Subcutaneous adipose tissue (tissue), 4 donors: Measurements from ENCODE around the gene C4orf36. TPM values are rescaled to one million over a fixed set of nuclear protein-coding genes. Genes with fewer than 3 reads are reported as not detected.

ENCODE experiments used
- CTCF ChIP-seq: fragments of 450-650 bp; IDR thresholded peaks from one replicate; pipeline ENCODE4 v1.5.1; 2016; ENCODE audit warnings: low read depth, mild to moderate bottlenecking, control low read depth, antibody characterized with exemption, moderate library complexity
- total RNA-seq, 4 donors: library from RNA; depleted of rRNA; stranded (reverse); fragments of >200 nt; gene quantifications; one replicate each; pipeline ENCODE4 v1.1.0, GENCODE V29; 2016

The C4orf36 gene
- 1 to 10 TPM in 1 of 4 donors, under 1 TPM in 1, not detected in 2; 0.88 to 5.8 TPM for total RNA-seq

- no peak for TF ChIP-seq CTCF
Observed at GRCh38 chr4:86891762-86892635, at the start of gene C4orf36. Gene C4orf36, minus strand, starts transcription at chr4:86892422. Its CDS starts 902 bp downstream, at chr4:86891520.

- TF ChIP-seq CTCF, result no peak
Observed at GRCh38 chr4:86940920-86941460, 48.8 kb upstream of the C4orf36 start.

GRCh38 chr4:86939729-86940575, 47.7 kb upstream of the C4orf36 start:
- no peak for TF ChIP-seq CTCF

GRCh38 chr4:86938771-86939520, 46.7 kb upstream of the C4orf36 start:
- TF ChIP-seq CTCF, result no peak

GRCh38 chr4:86935853-86936733, 43.9 kb upstream of the C4orf36 start:
- TF ChIP-seq CTCF, result no peak

- TF ChIP-seq CTCF, result no peak
Observed at GRCh38 chr4:86935566-86935852, 43.3 kb upstream of the C4orf36 start.
